ENCODE measurements around the gene ISCU.

The ISCU gene

DNA sequence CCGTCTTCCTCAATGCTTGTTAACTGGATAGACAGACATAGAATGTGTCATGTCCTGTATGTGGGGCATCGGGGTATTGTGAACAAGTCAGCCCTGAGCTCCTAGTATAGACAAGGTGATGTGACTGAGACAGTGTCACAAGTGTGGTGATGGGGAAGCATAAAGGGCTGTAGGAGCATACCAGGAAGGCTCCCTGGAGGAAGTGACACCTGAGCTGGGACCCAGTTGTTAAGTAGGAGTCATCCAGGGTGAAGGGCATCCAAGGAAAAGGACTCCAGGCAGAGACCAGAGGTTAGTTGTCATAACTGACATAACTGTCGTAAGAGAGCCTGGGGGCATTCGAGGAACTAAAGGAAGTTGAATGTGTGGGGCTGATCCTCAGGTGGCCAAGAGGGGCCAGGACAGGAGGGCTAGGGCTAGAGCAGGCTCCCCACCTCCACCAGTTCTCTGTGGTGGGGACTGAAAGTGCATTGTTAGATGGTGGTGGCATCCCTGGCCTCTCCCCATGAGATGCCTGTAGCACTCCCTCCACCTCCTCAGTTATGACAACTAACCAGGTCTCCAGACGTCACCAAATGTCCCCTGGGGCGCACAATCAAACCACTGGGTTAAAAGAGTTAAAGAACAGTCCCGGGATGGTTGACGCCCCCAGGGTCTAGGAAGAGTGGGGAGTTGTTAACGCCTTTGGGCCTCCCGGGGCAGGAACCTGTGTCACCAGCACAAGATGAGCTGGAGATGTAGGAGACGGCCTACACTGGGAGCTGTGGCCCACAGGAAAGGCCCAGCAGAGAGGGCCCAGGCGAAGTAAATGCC lies 44.9 kb upstream of the ISCU start:
- TF ChIP-seq MAX (IDR thresholded peaks at IDR 0.05; ENCODE audit: low read depth, low read length) (no peak), MYC (IDR thresholded peaks at IDR 0.05; ENCODE audit: low read depth, low read length) (no peak), POLR2A (IDR thresholded peaks at IDR 0.05; ENCODE audit: extremely low read depth, insufficient read length) (no peak), CTCF (IDR thresholded peaks at IDR 0.05; ENCODE audit: low read depth, low read length) (no peak)
- H3K4me3 ChIP-seq (ENCODE audit: low read depth, low read length): no peak overlapping the region
- peak; percentile 23 for DNase-seq (ENCODE audit: low read depth)

DNA sequence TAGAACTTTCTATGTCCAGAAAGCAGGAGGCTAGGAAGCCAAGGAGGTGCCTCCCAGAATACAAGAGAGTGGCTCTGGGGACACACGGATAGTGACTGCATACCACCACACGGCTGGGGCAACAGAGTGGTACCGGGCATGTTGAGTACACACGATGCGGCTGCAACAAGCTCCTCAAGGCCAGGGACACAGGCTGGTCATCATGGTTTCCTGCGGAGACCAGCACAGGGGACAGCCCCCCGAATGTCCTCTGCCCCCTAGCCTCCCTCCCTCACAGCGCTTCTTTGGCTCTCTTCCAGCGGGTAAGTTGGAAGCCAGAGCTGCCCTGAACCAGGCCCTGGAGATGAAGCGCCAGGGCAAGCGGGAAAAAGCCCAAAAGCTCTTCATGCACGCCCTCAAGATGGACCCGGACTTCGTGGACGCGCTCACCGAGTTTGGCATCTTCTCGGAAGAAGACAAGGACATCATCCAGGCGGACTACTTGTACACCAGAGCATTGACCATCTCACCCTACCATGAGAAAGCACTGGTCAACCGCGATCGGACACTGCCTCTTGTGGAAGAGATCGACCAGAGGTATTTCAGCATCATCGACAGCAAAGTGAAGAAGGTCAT lies 44.2 kb upstream of the ISCU start:
- DNase-seq (ENCODE audit: low read depth): no peak
- TF ChIP-seq MYC (IDR thresholded peaks at IDR 0.05; ENCODE audit: low read depth, low read length): no peak
- no peak for TF ChIP-seq CTCF (IDR thresholded peaks at IDR 0.05; ENCODE audit: low read depth, low read length)
- TF ChIP-seq POLR2A (IDR thresholded peaks at IDR 0.05; ENCODE audit: extremely low read depth, insufficient read length): no peak
- no peak for TF ChIP-seq MAX (IDR thresholded peaks at IDR 0.05; ENCODE audit: low read depth, low read length)
- H3K4me3 ChIP-seq (ENCODE audit: low read depth, low read length): no peak overlapping the region

GRCh38 chr12:108518716-108519496 lies 43.5 kb upstream of the ISCU start:
- TF ChIP-seq MAX (IDR thresholded peaks at IDR 0.05; ENCODE audit: low read depth, low read length) (no peak), CTCF (IDR thresholded peaks at IDR 0.05; ENCODE audit: low read depth, low read length) (no peak), MYC (IDR thresholded peaks at IDR 0.05; ENCODE audit: low read depth, low read length) (no peak), POLR2A (IDR thresholded peaks at IDR 0.05; ENCODE audit: extremely low read depth, insufficient read length) (no peak)
- H3K4me3 ChIP-seq (ENCODE audit: low read depth, low read length): no peak overlapping the region
- no peak for DNase-seq (ENCODE audit: low read depth)

DNA sequence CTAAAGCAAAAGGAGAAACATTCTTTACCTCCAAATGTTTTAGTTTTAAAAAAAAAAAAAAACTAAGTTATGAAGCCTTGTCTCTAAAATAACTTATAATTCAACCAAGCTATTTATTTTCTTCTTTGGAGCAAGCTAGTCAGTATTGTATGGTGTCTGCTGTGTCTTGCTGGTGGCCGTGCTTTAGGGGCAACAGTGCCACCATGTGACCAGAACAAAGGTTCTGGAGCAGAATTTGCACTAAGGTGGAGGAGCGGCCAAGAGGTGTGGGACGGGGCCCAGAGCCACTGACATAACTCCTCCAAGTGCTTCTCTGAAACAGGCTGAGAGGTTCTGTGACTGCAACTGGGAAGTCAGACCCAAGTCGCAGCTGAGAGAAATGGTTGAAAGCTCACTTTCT lies 42.8 kb upstream of the ISCU start:
- peak; percentile 48 for DNase-seq (ENCODE audit: low read depth)
- H3K4me3 ChIP-seq (ENCODE audit: low read depth, low read length): no peak overlapping the region
- TF ChIP-seq MYC (IDR thresholded peaks at IDR 0.05; ENCODE audit: low read depth, low read length) (no peak), CTCF (IDR thresholded peaks at IDR 0.05; ENCODE audit: low read depth, low read length) (peak; percentile 27), MAX (IDR thresholded peaks at IDR 0.05; ENCODE audit: low read depth, low read length) (peak; percentile 25; the same call in 1 of the 2 replicates)

GRCh38 chr12:108523365-108523764 lies 39.0 kb upstream of the ISCU start:
- no peak for TF ChIP-seq MYC (IDR thresholded peaks at IDR 0.05; ENCODE audit: low read depth, low read length)
- no peak for TF ChIP-seq CTCF (IDR thresholded peaks at IDR 0.05; ENCODE audit: low read depth, low read length)
- TF ChIP-seq POLR2A (IDR thresholded peaks at IDR 0.05; ENCODE audit: extremely low read depth, insufficient read length): no peak
- no peak for TF ChIP-seq MAX (IDR thresholded peaks at IDR 0.05; ENCODE audit: low read depth, low read length)
- no peak for DNase-seq (ENCODE audit: low read depth)

More at GRCh38 chr12:108523365-108523764, 39.0 kb upstream of the ISCU start:
- no peak overlapping the region for H3K4me3 ChIP-seq (ENCODE audit: low read depth, low read length)
